NK-92 (cell line): ENCODE results near the gene CARD11.

Experiments
- DNase-seq: peaks from one replicate; lab custom pipeline; 2025; ENCODE audit not compliant: unreplicated experiment; lab: John Stamatoyannopoulos, UW

CARD11 gene

DNA sequence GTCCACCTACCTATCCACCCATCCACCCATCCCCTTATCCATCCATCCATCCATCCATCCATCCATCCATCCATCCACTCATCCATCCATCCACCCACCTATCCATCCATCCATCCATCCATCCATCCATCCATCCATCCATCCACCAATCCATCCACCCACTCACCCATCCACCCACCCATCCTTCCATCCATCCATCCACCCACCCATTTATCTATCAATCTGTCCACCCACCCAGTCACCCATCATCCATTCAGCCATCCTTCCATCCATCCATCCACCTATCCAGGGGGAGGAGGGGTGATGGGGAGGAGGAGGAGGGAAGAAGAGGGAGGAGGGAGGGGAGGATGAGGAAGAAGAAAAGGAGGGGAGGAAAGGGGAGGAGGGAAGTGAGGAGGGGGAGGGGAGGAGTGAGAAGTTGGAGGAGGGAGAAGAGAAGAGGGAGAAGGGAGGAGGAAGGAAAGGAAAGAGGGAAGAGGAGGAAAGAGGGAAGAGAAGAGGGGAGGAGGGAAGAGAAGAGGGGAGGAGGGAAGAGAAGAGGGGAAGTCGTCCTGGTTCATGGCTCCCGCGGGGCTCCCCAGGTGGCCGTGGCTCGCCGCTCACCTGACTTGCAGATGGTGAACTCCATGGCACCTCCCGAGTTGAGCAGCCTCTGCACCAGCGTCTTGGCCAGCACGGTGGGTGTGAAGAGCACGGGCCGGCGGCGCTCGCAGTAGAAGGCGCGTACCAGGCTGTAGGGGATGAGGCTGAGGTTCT is 130.8 kb downstream of the CARD11 start:
- no peak for DNase-seq

- DNase-seq: no peak
Measured at GRCh38 chr7:2911466-2911865, 132.2 kb downstream of the CARD11 start.

DNA sequence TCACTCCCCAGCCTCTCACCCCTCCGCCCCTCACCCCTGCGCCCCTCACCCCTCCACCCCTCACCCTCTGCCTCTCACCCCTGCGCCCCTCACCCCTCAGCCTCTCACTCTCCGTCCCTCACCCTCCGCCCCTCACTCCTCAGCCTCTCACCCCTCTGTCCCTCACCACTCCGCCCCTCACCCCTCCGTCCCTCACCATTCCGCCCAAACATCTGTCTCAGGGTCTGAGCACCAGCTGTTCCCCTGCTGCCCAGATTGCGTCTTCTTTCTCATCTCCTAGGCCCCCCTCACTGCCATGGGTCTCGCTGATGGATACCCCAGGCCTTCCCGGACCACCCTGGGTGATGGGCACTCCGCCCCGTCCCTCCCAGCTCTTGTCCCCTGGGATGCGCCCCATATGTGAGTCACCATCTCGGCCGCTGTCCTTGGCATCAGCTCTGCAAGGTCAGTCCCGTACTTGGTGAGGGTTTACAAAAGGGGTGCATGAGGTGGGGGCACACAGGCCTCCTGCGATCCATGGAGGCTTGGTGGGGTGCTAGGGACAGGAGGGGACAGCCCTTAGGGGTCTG is 134.1 kb downstream of the CARD11 start:
- no peak for DNase-seq

DNA sequence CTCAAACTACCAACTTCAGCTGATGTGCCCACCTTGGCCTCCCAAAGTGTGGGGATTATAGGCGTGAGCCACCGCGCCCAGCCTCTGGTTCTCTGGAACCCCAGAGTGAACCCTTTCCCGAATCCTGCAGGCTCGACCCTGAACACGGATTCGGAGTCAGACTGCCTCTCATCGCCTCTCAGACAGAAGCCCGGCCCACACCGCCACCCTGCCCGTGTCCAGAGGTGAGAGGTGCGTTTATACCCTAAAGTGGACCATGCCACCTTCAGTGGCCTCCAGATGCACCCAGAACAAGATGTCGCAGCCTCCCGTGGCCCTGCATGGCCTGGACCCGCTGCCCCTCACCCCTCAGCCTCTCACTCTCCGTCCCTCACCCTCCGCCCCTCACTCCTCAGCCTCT is 134.6 kb downstream of the CARD11 start:
- no peak for DNase-seq

GRCh38 chr7:2908103-2908683 is 135.5 kb downstream of the CARD11 start:
- DNase-seq: no peak

DNA sequence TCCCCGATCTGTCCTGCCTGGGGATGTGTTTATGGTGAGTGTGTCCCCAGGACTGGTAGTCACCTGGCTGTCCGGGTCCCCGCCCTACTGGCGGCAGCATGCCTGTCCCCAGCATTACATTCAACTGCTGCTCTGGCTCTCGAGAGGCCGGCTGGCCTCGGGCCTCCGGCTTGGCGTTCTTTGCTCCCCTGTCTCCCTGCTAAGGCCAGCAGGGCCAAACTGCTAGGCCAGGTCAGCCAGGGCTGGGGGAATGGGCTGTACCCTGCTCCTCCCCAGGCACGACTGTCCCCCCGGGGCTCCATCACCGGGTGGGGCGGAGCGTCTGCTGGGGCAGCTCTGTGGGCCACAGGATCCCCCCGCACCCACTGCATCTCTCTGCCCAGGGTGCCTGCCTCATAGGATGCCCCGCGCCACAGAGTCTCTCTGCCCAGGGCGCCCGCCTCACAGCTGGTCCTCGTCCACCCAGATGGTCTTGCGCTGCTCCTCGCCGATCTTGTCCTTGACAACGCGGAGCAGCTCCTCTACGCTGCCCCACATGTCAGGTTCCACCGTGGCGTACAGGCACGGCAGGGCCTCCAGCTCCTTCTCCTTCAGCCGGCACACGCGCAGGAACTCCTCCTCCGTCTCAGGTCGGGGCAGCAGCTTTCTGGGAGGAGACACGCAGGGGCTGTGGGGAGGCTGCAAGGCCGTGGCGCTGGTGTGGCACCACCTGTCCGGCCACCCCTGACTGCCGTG is 137.3 kb downstream of the CARD11 start:
- DNase-seq: no peak

DNA sequence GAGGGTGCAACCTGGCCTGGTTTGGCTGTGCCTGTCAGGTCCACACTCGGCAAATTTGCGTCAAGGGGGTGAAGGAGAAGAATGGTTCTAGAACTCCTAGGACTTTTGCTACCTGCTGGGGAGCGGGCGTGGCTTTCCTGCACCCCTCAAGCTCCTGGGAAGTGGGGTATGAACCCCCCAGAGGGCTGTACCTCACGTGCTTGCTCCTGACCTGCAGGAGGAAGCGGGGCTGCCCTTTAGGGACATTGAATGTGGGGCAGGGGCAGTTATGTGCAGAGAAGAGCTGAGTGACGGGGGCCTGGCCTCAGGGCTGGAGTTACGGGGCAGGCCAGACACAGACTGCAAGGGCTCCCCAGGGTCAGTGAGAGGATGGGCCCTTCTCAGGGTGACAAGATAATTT is 138.2 kb downstream of the CARD11 start:
- no peak for DNase-seq

GRCh38 chr7:2905027-2905426 is 138.6 kb downstream of the CARD11 start:
- no peak for DNase-seq

DNA sequence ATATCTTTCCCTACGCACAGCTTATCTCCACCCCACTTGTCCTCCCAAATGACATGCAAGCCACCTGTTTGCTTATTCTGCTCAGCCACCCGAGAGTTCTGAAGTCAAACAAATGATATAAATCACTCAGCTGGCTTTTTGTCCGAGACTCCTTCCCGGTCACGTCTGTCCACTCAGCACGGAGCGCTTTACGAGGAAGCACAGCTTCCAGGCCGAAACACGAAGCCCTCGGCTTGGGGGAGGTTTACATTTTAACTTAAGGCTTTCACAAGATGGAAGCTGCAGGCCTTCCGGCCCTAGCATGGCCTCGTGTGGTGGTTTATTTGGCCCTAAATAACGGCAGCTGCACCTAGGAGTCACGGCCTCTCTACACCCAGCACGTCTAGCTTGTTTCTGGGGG is 139.5 kb downstream of the CARD11 start:
- DNase-seq: no peak

DNA sequence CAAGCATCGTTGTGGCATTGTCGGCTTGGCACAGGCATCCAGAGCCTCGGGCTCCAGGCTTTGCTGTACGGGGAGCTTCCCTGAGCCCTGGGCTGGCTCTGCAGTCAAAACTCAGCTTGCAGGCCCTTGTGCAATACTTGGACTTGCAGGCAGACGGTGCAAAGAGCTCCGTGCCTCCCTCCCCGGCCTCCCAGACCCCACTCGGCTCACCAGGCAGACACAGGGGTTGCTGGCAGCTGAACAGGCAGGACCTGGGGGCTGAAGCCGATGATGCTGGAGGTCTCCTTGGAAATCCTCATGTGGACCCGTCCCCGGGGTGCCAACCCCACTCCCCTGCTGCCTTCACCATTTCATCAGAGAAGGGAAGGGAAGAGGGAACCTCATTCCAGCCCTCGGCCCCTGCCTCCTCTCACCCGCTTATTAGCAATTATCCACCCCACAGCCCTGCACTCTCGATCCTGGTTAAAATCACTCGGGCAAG is 139.9 kb downstream of the CARD11 start:
- DNase-seq: no peak

DNA sequence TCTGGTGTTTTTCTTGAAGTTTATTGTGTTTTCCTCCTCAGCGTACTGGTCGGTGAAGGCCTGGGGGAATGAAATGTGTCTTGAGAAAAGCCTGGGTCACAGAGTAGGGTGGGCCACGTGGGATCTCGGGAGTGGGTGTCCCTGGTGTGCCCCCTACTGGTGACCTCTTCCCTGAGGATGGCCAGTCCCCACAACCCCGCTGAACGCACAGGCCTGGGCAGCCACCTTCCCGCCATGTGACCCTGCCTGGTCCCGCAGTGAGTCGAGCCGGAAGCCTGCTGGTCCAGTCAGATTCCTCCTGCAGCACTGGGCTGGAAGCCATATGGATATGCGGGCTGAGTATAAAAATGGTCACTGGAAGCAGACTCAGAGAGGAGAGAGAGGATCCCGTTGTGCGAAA is 146.6 kb downstream of the CARD11 start:
- DNase-seq: no peak

DNA sequence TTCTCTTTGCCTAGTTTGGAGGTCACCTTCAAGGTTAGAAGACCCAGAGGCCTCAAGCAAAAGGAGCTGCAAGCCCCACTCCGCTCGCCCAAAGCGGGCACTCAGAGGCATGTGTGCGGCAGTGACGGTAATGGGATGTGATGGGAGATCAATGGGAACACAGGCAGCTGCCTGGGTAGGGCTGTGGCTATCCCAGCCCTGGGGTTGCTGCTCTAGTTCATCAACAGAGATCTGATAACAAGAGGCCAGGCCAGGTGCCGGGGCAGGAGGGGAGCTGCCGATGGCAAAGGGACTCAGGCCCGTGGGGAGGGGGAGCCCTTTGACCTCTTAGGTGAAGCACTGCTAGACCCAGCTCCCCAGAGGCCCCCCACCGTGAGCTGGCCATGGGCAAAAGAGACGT is 147.5 kb downstream of the CARD11 start:
- DNase-seq: no peak

DNA sequence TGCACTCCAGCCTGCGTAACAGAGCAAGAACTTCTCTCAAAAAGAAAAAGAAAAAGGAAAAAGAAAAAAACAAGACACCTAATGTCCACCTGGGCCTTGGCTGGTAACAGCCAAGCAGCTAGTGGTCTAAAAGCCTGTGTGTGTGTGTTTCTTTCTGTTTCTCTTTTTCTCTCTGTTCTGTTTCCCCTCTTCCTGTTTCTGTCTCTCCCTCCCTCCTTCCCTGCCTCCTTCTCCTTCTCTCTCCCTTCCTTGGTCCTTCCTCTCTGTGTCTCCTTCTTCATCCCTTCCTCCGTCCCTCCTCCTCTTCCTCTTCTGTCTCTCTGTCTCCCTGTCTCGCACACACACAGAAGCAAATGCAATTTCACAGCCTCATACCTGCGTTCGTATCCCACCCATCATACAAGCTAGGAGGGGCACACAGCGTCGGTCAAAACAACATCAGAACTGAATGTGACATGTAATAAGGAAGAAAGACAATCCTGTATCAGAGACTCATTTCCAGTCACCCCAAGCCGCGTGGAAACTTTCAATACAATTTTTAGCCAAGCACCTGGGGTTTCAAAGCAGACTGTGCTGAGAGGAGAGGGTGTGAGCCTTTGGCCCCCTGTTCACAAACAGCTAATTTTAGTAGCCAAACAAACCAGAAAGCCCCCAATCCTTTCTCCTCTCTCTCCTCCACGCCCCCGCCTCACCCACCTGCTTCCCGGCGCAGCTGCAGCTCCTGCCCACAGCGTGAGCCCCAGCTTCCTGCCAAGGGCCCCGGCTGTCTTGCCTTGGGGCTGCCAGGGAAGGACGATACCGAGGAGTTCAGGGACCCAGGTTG is 149.3 kb downstream of the CARD11 start:
- no peak for DNase-seq

DNA sequence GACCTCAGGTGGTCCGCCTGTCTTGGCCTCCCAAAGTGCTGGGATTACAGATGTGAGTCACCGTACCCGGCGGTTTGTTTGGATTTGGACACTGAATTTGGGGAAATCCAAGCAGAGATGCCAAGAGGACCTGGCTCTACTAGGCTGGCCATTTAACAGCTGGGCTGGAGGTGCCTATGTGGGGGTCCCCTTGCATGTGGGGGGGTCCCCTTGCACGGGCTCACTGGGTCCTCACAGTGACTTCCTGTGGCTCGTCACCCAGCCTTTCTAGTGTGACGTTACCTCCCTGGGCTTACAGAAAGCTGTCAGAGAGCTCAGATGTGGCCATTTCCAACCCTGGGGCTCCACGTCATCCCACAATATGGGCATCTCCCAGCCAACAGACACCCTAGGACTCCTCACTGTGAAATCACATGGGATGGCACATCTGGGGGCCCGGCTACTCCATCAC is 150.2 kb downstream of the CARD11 start:
- no peak for DNase-seq

DNA sequence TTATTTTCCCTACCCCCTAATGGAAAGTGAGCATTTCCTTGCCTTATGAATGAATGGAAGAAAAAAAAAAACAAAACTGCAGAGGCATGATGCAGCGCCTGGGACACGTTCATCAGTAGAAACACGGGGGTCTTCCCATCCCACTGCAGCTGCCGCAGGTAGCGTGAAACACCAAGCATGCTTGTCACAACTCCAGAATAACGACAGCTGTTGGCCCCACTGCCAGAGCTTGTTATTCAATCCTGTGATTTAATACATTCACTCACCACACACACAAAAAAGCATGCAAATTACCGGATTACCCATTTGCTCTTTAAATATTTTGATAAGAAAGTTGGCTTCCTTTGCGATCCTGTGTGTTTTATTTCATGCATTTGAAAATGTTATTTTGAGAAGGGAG is 151.1 kb downstream of the CARD11 start:
- no peak for DNase-seq

GRCh38 chr7:2887816-2888215 is 155.9 kb downstream of the CARD11 start:
- no peak for DNase-seq

- DNase-seq: no peak
Measured at GRCh38 chr7:2886900-2887299, 156.8 kb downstream of the CARD11 start.

DNA sequence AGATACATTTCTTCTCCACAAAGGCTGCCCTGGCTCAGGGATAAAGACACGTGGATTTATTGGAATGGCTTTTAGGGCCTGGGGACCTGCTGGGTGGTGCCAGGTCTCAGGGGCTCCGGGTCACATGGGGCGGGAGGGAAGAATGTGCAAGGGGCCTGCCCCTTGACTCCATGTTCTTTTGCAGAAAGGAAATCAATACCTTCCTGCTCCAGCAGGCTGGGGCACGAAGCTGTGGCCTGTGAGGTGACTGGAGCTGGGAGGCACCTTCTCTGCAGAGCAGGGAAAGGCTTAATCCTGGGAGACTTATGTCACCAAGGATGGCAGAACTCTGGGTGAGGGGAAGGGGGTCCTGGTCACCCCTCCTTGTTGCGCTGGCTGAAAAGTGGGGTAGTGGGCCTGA is 157.3 kb downstream of the CARD11 start:
- DNase-seq: no peak

DNA sequence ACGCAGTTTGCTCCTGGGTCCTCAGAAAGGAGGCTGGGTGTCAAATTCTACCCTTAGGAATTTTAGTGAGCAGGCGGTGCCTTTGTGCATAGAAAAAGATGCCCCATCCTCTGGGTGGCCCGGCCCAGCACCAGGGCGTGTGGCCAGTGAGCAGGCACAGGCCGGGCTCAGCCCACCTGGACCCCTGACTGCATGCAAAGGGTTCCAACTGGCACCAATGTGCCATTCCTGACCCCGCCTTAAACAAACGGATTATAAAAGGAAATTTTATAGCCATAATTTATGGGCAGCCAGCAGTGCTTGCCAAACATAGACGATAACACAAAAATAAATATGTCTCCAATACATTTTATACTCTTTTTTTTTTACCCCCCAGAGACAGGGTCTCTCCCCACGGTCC is 159.5 kb downstream of the CARD11 start:
- no peak for DNase-seq

- no peak for DNase-seq
Measured at GRCh38 chr7:2883101-2883500, 160.6 kb downstream of the CARD11 start.

DNA sequence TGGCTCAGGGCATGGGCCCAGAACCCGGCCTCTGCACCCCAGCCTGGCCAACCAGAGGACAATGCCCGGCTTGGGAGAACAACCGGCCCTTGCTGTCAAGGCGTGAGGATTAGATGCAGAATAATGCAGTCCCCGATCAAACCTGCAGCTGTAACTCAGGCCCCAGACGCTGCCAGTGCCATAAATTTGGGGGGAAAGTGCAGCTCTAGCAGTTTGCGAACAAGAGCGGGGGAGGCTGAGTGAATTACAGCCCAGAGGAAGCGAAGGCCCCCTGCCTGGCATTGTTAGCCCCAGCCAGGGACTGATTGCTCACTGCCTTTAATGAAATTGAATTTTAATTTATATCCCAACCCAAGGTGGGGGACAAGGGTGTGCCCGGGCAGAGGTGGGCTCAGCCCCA is 161.6 kb downstream of the CARD11 start:
- no peak for DNase-seq
